A673 (cell line): ENCODE data around the gene PITX3. TPM values are rescaled to one million over a fixed set of nuclear protein-coding genes. Genes with fewer than 3 reads are reported as not detected.

Experiments used
- BruUV-seq: library from RNA; stranded (reverse); fragments of 400-500 nt; replicated peaks from 2 replicates; lab custom pipeline; 2021; lab: Mats Ljungman, UMichigan
- CTCF ChIA-PET: fragments of 300-600 bp; sonication (Branson Sonifier 250); formaldehyde crosslinking; loops from one replicate; lab custom pipeline; 2022; ENCODE audit warnings: antibody characterized with exemption; lab: Charles Lee
- POLR2A ChIA-PET: fragments of 300-600 bp; sonication (Branson Sonifier 250); formaldehyde crosslinking; loops from one replicate; lab custom pipeline; 2022; ENCODE audit warnings: antibody characterized with exemption; ENCODE audit not compliant: low non-redundant PET; lab: Charles Lee
- DNase-seq: peaks from one replicate; pipeline ENCODE4 v3.0.0-alpha.2; 2015; ENCODE audit warnings: low spot score
- H3K27ac ChIP-seq: fragments of 200-600 bp; sonication (generic); 2 replicates; pipeline ENCODE4 v1.5.1; 2016; ENCODE audit warnings: mixed run types, low read depth, mild to moderate bottlenecking, mixed read lengths, antibody characterized with exemption, low read length; ENCODE audit not compliant: poor library complexity, severe bottlenecking
- H3K27me3 ChIP-seq: fragments of 200-600 bp; sonication (generic); replicated peaks from 2 replicates; pipeline ENCODE4 v1.6.1; 2017; ENCODE audit warnings: mixed run types, low read depth, mild to moderate bottlenecking, mixed read lengths, antibody characterized with exemption, low read length; ENCODE audit not compliant: insufficient read depth, poor library complexity
- H3K36me3 ChIP-seq: fragments of 200-600 bp; sonication (generic); 2 replicates; pipeline ENCODE4 v1.6.1; 2016; ENCODE audit warnings: mixed run types, mild to moderate bottlenecking, mixed read lengths, antibody characterized with exemption, low read length; ENCODE audit not compliant: insufficient read depth, poor library complexity, severe bottlenecking
- H3K4me1 ChIP-seq: fragments of 200-600 bp; sonication (generic); 2 replicates; pipeline ENCODE4 v1.6.1; 2017; ENCODE audit warnings: mixed run types, mild to moderate bottlenecking, mixed read lengths, antibody characterized with exemption, low read length; ENCODE audit not compliant: insufficient read depth, poor library complexity, severe bottlenecking
- H3K4me3 ChIP-seq: fragments of 200-600 bp; sonication (generic); 2 replicates; pipeline ENCODE4 v1.5.1; 2016; ENCODE audit warnings: low read depth, mixed run types, mild to moderate bottlenecking, mixed read lengths, low read length; ENCODE audit not compliant: poor library complexity, severe bottlenecking
- H3K9me3 ChIP-seq: fragments of 200-600 bp; sonication (generic); 2 replicates; pipeline ENCODE4 v1.6.1; 2016; ENCODE audit warnings: mixed run types, low read depth, mild to moderate bottlenecking, mixed read lengths, antibody characterized with exemption, low read length; ENCODE audit not compliant: poor library complexity, severe bottlenecking
- CTCF ChIP-seq: fragments of 300-800, 200-600 bp; sonication (generic); conservative IDR thresholded peaks from 2 replicates; pipeline ENCODE4 v1.5.1; 2017; ENCODE audit warnings: low read depth, mild to moderate bottlenecking, antibody characterized with exemption, low read length, moderate library complexity, mixed read lengths
- EZH2 ChIP-seq: fragments of 200-600 bp; sonication (generic); IDR thresholded peaks from 2 replicates; pipeline ENCODE4 v1.6.1; 2017; ENCODE audit warnings: borderline replicate concordance, low read depth, mild to moderate bottlenecking, mixed read lengths, antibody characterized with exemption, low read length; ENCODE audit not compliant: poor library complexity, severe bottlenecking
- intact Hi-C: fragments of 100-400 bp; cut with micrococcal nuclease; formaldehyde crosslinking; loops from one replicate; pipeline ENCODE4 v1.10.0; 2022; ENCODE audit not compliant: unreplicated experiment
- total RNA-seq: library from RNA; stranded (reverse); gene quantifications from 2 replicates; pipeline ENCODE4 v1.2.3, GENCODE V29; 2021

PITX3 gene
- total RNA-seq, 1 experiment from 2014 or later, result not detected

GRCh38 chr10:102184606-102185005 is 56.7 kb downstream of the PITX3 start:
- no peak overlapping the region for H3K27ac ChIP-seq
- no peaks in the 10 kb centered on the region for H3K36me3 ChIP-seq
- H3K4me3 ChIP-seq, result no peak overlapping the region
- no peaks in the 10 kb centered on the region for H3K4me1 ChIP-seq
- peaks cover 9% of the 10 kb centered on the region for H3K9me3 ChIP-seq
- CTCF ChIA-PET, result no interaction called here
- H3K27me3 ChIP-seq, result no peaks in the 10 kb centered on the region
- intact Hi-C loops, result no loop called here
- POLR2A ChIA-PET, result no interaction called here
- TF ChIP-seq CTCF (no peak), EZH2 (no peak)
- BruUV-seq, result no TSS peak
- no peak for DNase-seq

Other genes starting within 250 kb of the PITX3 start
- 17.8 and 19.7 TPM in 2 replicates for gene ARMH3, start 185.3 kb downstream of the PITX3 start, total RNA-seq
- gene HPS6, start 176.2 kb downstream of the PITX3 start, total RNA-seq, result 12.6 and 15.7 TPM in 2 replicates
- 78.5 and 82.4 TPM in 2 replicates for gene LDB1, start 121.1 kb downstream of the PITX3 start, total RNA-seq
- gene PPRC1, start 108.5 kb downstream of the PITX3 start, total RNA-seq, result 93.8 and 103 TPM in 2 replicates
- gene NOLC1, start 89.1 kb downstream of the PITX3 start, total RNA-seq, result 194 and 225 TPM in 2 replicates
- 0.44 TPM in 1 of 2 replicates, not detected in the other for gene ELOVL3, start 15.2 kb downstream of the PITX3 start, total RNA-seq
- gene GBF1, start 4.0 kb upstream of the PITX3 start, total RNA-seq, result 48.4 and 50.0 TPM in 2 replicates
- gene NFKB2, start 154.2 kb upstream of the PITX3 start, total RNA-seq, result 29.8 and 33.2 TPM in 2 replicates
- 5.8 and 7.3 TPM in 2 replicates for gene PSD, start 177.3 kb upstream of the PITX3 start, total RNA-seq
- gene FBXL15, start 179.3 kb upstream of the PITX3 start, total RNA-seq, result 8.9 and 11.6 TPM in 2 replicates
- 63.7 and 72.1 TPM in 2 replicates for gene CUEDC2, start 191.1 kb upstream of the PITX3 start, total RNA-seq
- 0.42 TPM in 1 of 2 replicates, not detected in the other for gene C10orf95, start 210.0 kb upstream of the PITX3 start, total RNA-seq